Fibroblast of villous mesenchyme (primary cell): ENCODE measurements around the gene SAMSN1. TPM values are rescaled to one million over a fixed set of nuclear protein-coding genes. Genes with fewer than 3 reads are reported as not detected.
"Not testable (repeated sequence)": the region's sequence is repeated elsewhere in the genome, so short reads cannot be mapped to it uniquely, and the experiment has no call there.

Experiments
- DNase-seq: peaks from one replicate; pipeline ENCODE4 v3.0.0-alpha.2; 2010; ENCODE audit warnings: low read depth
- H3K4me3 ChIP-seq: 2 replicates; pipeline ENCODE4 v1.5.1; 2011; ENCODE audit warnings: low read depth, mild to moderate bottlenecking, low read length
- total RNA-seq: library from RNA; depleted of rRNA; stranded (reverse); fragments of >200 nt; gene quantifications from 2 replicates; pipeline ENCODE4 v1.2.3, GENCODE V29; 2012
- TF ChIP-seq, protein P1 (sequence below): IDR thresholded peaks from 2 replicates; pipeline ENCODE4 v1.5.1; 2012; ENCODE audit warnings: low read depth, mild to moderate bottlenecking, low read length; ENCODE audit not compliant: insufficient read depth

Gene SAMSN1
- total RNA-seq, 1 donor = 0.86 TPM

DNA sequence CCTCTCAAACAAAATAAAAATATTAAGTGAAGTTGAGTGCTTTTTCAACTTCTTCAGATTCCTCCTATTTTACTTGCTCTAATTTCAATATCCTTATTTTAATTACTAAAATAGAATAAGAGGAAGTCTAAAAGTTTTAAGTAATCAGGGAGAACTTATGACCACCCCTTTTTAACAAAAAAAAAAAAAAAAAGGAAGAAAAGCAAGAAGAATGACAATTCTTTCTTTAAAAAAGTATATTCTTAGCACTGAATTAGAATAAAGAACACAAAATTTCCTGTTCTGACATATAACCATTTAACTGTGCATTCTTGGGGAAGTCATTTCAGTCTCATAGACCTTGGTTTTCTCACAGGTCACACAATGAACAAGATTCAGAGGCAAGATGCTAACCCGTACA is 46.8 kb downstream of the SAMSN1 start:
- H3K4me3 ChIP-seq = no peak overlapping the region
- TF ChIP-seq, protein P1, sequence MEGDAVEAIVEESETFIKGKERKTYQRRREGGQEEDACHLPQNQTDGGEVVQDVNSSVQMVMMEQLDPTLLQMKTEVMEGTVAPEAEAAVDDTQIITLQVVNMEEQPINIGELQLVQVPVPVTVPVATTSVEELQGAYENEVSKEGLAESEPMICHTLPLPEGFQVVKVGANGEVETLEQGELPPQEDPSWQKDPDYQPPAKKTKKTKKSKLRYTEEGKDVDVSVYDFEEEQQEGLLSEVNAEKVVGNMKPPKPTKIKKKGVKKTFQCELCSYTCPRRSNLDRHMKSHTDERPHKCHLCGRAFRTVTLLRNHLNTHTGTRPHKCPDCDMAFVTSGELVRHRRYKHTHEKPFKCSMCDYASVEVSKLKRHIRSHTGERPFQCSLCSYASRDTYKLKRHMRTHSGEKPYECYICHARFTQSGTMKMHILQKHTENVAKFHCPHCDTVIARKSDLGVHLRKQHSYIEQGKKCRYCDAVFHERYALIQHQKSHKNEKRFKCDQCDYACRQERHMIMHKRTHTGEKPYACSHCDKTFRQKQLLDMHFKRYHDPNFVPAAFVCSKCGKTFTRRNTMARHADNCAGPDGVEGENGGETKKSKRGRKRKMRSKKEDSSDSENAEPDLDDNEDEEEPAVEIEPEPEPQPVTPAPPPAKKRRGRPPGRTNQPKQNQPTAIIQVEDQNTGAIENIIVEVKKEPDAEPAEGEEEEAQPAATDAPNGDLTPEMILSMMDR = no peak
- DNase-seq = no peak

DNA sequence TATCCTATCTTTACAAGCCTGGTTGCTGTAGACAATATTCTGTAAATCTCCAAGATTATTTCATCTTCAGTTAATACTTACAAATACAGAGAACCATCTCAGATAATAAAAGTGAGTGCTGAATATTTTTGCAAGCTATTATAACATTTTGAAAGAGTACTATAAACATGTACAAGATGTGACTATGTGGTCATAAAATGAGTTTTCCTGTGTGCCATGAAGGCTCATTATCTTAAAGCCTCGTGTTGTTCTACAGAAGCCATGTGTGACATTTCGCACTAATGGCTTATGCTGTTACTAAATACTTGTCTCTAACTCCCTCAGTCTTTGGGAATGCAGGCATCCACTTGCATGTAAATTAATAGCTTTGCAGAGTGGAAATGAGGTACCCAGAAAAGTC is 48.3 kb downstream of the SAMSN1 start:
- H3K4me3 ChIP-seq = no peak overlapping the region
- no peak for DNase-seq
- TF ChIP-seq, protein P1 = no peak

DNA sequence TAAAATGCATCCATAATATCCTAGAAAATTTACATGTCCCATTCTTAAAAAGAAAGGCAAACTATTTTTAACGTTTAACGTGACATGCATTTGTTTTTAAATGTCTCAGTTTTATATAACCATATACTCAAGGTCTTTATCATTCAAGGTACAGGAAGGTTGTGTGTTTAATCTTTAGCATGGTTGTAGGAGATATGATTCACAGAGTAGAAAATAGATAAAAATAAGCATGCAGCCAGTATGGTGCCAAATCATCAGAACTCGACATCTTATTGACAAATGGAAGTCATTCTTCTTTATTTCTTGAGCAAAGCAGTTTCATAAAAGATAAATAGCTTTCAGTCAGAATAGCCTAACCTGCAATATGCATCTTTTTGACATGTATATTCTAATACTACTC is 51.0 kb downstream of the SAMSN1 start:
- DNase-seq = no peak
- TF ChIP-seq, protein P1 = no peak
- H3K4me3 ChIP-seq = no peak overlapping the region

DNA sequence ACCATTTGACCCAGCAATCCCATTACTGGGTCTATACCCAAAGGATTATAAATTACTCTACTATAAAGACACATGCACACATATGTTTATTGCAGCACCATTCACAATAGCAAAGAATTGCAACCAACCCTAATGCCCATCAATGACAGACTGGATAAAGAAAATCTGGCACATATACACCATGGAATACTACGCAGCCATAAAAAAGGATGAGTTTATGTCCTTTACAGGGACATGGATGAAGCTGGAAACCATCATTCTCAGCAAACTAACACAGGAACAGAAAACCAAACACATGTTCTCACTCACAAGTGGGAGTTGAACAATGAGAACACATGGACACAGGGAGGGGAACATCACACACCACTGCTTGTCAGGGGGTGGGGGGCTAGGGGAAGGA is 51.9 kb downstream of the SAMSN1 start:
- not testable (repeated sequence) for H3K4me3 ChIP-seq, DNase-seq

DNA sequence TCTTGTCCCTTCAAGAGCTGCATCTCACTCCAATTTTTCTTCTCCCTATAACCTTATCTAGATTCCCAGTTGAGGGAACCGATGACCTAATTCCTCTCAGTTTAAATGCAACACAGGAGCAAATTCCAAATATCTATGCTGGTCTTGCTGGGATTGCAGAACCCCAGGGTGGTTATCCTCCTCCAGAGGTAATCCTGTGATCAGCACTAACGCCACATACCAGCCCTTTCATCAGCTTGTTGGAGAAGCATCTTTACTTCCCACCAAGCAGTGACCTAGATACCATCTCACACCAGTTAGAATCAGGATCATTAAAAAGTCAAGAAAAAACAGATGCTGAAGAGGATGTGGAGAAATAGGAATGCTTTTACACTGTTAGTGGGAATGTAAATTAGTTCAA is 52.4 kb downstream of the SAMSN1 start:
- no peak overlapping the region for H3K4me3 ChIP-seq
- no peak for DNase-seq
- TF ChIP-seq, protein P1 = no peak

- TF ChIP-seq, protein P1 = no peak
- no peak overlapping the region for H3K4me3 ChIP-seq
- DNase-seq = no peak
Measured at GRCh38 chr21:14492931-14493330, 53.2 kb downstream of the SAMSN1 start.

GRCh38 chr21:14491269-14491681 is 54.8 kb downstream of the SAMSN1 start:
- TF ChIP-seq, protein P1 = no peak
- H3K4me3 ChIP-seq = no peak overlapping the region
- no peak for DNase-seq
